ENCODE measurements around the gene POTEF. TPM values are rescaled to one million over a fixed set of nuclear protein-coding genes. Genes with fewer than 3 reads are reported as not detected.
"Not testable (repeated sequence)": the region's sequence is repeated elsewhere in the genome, so short reads cannot be mapped to it uniquely, and the experiment has no call there.

Gene POTEF
- total RNA-seq, 2 donors from 2014 or later: not detected

- WGBS, 2 donors: 90% methylated on average over 9 of the region's 9 CpGs; no CpG with 5 or more reads in 1 of the 2 donors
- intact Hi-C loops (cut with DNase I): no loop called here
- H3K27ac ChIP-seq: no peak overlapping the region
- no peaks in the 10 kb centered on the region for H3K9me3 ChIP-seq
- peaks cover 0 to 16% of the 10 kb centered on the region in 2 donors for H3K36me3 ChIP-seq (replicated peaks in 1 of 2; ENCODE audit: insufficient read depth in 1 of 2, low read depth in 2 of 2)
- no peaks in the 10 kb centered on the region for H3K4me1 ChIP-seq
- TF ChIP-seq POLR2A (IDR thresholded peaks at IDR 0.05) (no peak), CTCF (IDR thresholded peaks at IDR 0.05) (no peak)
- ATAC-seq (no peak), DNase-seq (no peak)
- no peak overlapping the region for H3K4me3 ChIP-seq
- no peaks in the 10 kb centered on the region for H3K27me3 ChIP-seq
These were observed 33.9 kb upstream of the POTEF start for GRCh38 chr2:130162968-130163367.

DNA sequence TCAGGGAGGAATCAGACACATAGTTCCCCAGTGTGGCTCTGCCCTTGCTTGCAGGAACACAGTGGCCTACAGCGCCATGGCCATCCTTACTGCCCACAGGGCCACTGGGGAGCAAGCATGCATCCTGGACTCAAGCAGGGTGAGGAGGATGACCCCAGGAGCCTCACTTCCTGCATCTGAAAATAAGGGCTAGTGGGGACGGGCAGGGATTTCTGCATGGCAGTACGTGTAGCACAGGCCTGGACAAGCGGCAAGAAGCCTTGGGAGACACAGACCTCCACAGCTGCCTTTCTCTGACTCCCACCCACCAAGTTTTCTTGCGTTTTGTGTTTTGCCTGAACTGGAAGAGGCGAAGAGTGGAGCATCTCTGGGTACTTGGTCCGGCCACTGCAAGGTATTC lies 33.5 kb upstream of the POTEF start:
- WGBS, 2 donors: 91 to 95% methylated on average over 6 to 7 of the region's 7 CpGs
- H3K4me1 ChIP-seq; H3K27ac ChIP-seq; DNase-seq; H3K9me3 ChIP-seq; H3K4me3 ChIP-seq; intact Hi-C loops (cut with DNase I); H3K27me3 ChIP-seq; ATAC-seq: not testable (repeated sequence)
- peaks cover 0 to 16% of the 10 kb centered on the region in 2 donors for H3K36me3 ChIP-seq (replicated peaks in 1 of 2; ENCODE audit: insufficient read depth in 1 of 2, low read depth in 2 of 2)

DNA sequence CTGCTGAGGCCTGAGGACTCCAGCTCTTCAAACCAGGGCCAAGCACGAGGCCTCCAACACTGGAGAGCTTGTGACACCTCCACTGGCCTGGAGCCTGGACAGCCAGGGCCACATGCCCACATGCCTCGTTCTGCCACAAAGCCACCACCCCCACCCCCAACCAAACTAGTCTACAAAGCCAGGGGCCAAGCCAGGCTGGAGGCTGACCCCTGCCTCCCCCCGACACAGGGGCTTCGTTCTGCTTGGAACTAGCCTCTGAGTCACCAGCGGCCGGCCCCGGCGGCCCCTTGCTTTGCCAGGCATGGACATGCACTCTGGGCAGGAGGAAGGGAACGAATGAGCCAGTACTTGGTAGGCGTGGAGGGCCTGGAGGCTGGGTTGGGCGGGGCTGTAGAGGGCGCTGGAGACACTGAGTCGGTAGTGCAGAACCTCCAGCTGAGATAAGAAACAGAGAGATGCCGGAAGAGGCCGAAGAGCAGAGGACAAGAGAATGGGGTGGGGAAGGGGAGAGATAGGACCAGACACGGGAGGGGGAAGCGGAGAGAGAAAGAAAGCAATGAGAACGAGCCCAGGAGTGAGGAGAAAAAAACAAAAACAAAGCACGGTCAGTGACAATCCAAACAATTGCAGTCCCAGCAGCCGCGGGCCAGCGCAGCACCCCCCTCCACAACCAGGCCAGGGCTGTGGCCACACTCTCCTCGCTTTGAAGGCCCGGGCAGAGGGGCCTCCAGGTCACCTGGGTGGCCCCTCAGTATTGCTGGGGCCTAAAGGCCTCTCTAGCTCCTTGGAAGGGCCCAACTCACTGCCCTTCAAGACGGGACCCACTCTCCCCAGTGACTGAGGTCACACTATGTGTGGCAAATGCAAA lies 32.0 kb upstream of the POTEF start:
- H3K27ac ChIP-seq; DNase-seq; H3K27me3 ChIP-seq; H3K4me3 ChIP-seq; H3K4me1 ChIP-seq; ATAC-seq; H3K9me3 ChIP-seq; intact Hi-C loops (cut with DNase I): not testable (repeated sequence)
- peaks cover 0 to 14% of the 10 kb centered on the region in 2 donors for H3K36me3 ChIP-seq (replicated peaks in 1 of 2; ENCODE audit: insufficient read depth in 1 of 2, low read depth in 2 of 2)
- 86 to 91% methylated on average over 20 to 24 of the region's 25 CpGs for whole genome bisulfite sequencing, 2 donors

GRCh38 chr2:130160131-130160530 lies 31.1 kb upstream of the POTEF start:
- no peak overlapping the region for H3K27ac ChIP-seq
- H3K4me3 ChIP-seq: no peak overlapping the region
- no peaks in the 10 kb centered on the region for H3K9me3 ChIP-seq
- H3K4me1 ChIP-seq: peaks cover 12% of the 10 kb centered on the region
- no peak for TF ChIP-seq POLR2A (IDR thresholded peaks at IDR 0.05)
- TF ChIP-seq CTCF (IDR thresholded peaks at IDR 0.05): no peak
- DNase-seq: no peak
- no peaks in the 10 kb centered on the region for H3K27me3 ChIP-seq
- no peak for ATAC-seq
- intact Hi-C loops (cut with DNase I): no loop called here
- peaks cover 0 to 10% of the 10 kb centered on the region in 2 donors for H3K36me3 ChIP-seq (replicated peaks in 1 of 2; ENCODE audit: insufficient read depth in 1 of 2, low read depth in 2 of 2)
- 94 to 100% methylated on average over 2 to 6 of the region's 6 CpGs for WGBS, 2 donors

GRCh38 chr2:130159376-130159775 lies 30.4 kb upstream of the POTEF start:
- H3K36me3 ChIP-seq (replicated peaks in 1 of 2; ENCODE audit: insufficient read depth in 1 of 2, low read depth in 2 of 2); H3K27ac ChIP-seq; H3K4me3 ChIP-seq; DNase-seq; H3K9me3 ChIP-seq; H3K27me3 ChIP-seq; intact Hi-C loops (cut with DNase I); ATAC-seq: not testable (repeated sequence)
- WGBS, 2 donors: 82 to 96% methylated on average over 4 of the region's 4 CpGs
- H3K4me1 ChIP-seq: peaks cover 12% of the 10 kb centered on the region

DNA sequence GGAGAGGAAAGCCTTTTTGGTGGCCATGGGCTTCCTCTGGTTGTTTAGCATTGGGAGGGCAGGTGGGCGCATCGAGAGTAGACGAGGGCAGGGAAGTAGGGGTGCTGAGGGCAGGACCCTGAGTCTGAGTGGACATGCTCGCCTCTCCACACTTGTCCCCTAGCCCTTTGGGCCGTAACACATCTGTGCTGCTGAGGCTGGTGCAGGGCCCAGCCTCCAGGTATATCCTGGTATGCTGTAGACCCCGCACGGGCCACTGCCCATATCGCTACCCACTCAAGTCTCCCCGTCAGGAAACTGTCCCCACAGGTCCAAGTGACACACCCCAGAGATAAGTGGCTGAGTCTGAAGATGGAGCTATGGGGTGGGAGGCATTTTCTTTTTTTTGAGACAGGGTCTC lies 29.6 kb upstream of the POTEF start:
- 89 to 92% methylated on average over 9 of the region's 9 CpGs for WGBS, 2 donors
- H3K36me3 ChIP-seq (replicated peaks in 1 of 2; ENCODE audit: insufficient read depth in 1 of 2, low read depth in 2 of 2): peaks cover 0 to 2% of the 10 kb centered on the region in 2 donors
- no peak overlapping the region for H3K4me3 ChIP-seq
- H3K4me1 ChIP-seq: peaks cover 12% of the 10 kb centered on the region
- TF ChIP-seq POLR2A (IDR thresholded peaks at IDR 0.05) (no peak), CTCF (IDR thresholded peaks at IDR 0.05) (no peak)
- intact Hi-C loops (cut with DNase I): no loop called here
- no peak for DNase-seq
- H3K27ac ChIP-seq: no peak overlapping the region
- no peaks in the 10 kb centered on the region for H3K9me3 ChIP-seq
- ATAC-seq: no peak
- no peaks in the 10 kb centered on the region for H3K27me3 ChIP-seq

DNA sequence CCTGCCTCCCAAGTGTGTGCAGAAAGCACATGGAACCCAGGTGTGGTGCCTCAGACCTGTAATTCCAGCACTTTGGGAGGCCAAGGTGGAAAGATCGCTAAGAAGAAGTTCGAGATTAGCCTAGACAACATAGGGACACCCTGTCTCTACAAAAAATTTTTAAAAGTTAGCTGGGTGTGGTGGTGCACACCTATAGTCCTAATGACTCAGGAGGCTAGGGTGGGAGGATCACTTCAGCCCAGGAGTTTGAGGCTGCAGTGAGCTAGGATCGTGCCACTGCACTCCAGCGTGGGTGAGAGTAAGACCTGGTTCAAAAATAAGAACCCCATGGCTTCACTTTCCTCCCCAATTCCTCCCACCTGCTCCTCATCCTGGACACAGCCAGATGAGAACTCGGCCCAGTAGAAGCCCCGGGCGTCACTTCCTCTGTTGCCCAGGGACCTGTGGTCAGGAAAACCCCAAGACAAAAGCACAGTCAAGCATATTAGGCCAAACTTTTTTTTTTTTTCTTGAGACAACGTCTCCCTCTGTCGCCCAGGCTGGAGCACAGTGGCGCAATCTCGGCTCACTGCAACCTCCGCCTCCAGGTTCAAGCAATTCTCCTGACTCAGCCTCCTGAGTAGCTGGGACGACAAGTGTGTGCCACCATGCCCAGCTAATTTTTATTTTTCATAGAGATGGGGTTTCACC lies 28.9 kb upstream of the POTEF start:
- H3K4me3 ChIP-seq; ATAC-seq; H3K27me3 ChIP-seq; H3K9me3 ChIP-seq; H3K36me3 ChIP-seq (replicated peaks in 1 of 2; ENCODE audit: insufficient read depth in 1 of 2, low read depth in 2 of 2); H3K27ac ChIP-seq; intact Hi-C loops (cut with DNase I); DNase-seq: not testable (repeated sequence)
- H3K4me1 ChIP-seq: peaks cover 12% of the 10 kb centered on the region
- WGBS, 2 donors: 80 to 89% methylated on average over 13 of the region's 13 CpGs

GRCh38 chr2:130157354-130157753 lies 28.3 kb upstream of the POTEF start:
- H3K36me3 ChIP-seq (replicated peaks in 1 of 2; ENCODE audit: insufficient read depth in 1 of 2, low read depth in 2 of 2); H3K9me3 ChIP-seq; H3K27me3 ChIP-seq; ATAC-seq; intact Hi-C loops (cut with DNase I); DNase-seq; H3K27ac ChIP-seq; H3K4me3 ChIP-seq: not testable (repeated sequence)
- peaks cover 12% of the 10 kb centered on the region for H3K4me1 ChIP-seq
- WGBS, 2 donors: 87% methylated on average over 11 of the region's 12 CpGs; no CpG with 5 or more reads in 1 of the 2 donors
